HCT116 (cell line): ENCODE data around the gene UBE2E3. TPM values are rescaled to one million over a fixed set of nuclear protein-coding genes. Genes with fewer than 3 reads are reported as not detected.

Experiments used
- ATAC-seq: fragments of 200-7000 bp; cut with Tn5 transposase; 2 replicates; pipeline ENCODE4 v1.9.1; 2020; ENCODE audit warnings: mild to moderate bottlenecking, moderate library complexity
- BruUV-seq: library from RNA; stranded (reverse); fragments of 400-500 nt; replicated peaks from 2 replicates; lab custom pipeline; 2021; lab: Mats Ljungman, UMichigan
- CTCF ChIA-PET: fragments of 300-600 bp; sonication (Branson Sonifier 250); formaldehyde crosslinking; loops from one replicate; lab custom pipeline; 2021; ENCODE audit warnings: antibody characterized with exemption; lab: Charles Lee
- POLR2A ChIA-PET: fragments of 300-600, 350-600 bp; sonication (Branson Sonifier 250); formaldehyde crosslinking; loops from one replicate; lab custom pipeline; 2021; ENCODE audit warnings: antibody characterized with exemption; lab: Charles Lee
- RAD21 ChIA-PET, 2 experiments: fragments of 300-600 bp; sonication (Branson Sonifier 250); formaldehyde crosslinking; loops; one replicate each; lab custom pipeline; 2023; ENCODE audit warnings: low total read pairs in 2 of 2; ENCODE audit not compliant: uncharacterized antibody in 2 of 2, unreplicated experiment in 2 of 2, low non-redundant PET in 1 of 2; lab: Charles Lee
- DNase-seq: peaks from one replicate; pipeline ENCODE4 v3.0.0-alpha.2; 2010; ENCODE audit warnings: low read depth, low spot score
- H2AFZ ChIP-seq: fragments of 200-600 bp; shearing (Covaris generic), sonication (generic); 2 replicates; pipeline ENCODE4 v1.6.1; 2017; ENCODE audit warnings: low read depth, mixed run types, mixed read lengths, antibody characterized with exemption, low read length; ENCODE audit not compliant: poor library complexity, severe bottlenecking
- H3K27ac ChIP-seq: 2 replicates; pipeline ENCODE4 v1.5.1; 2012; ENCODE audit warnings: low read depth, low read length
- H3K27me3 ChIP-seq: fragments of 200-600 bp; sonication (generic); 2 replicates; pipeline ENCODE4 v1.6.1; 2016; ENCODE audit warnings: mixed run types, low read length, mixed read lengths; ENCODE audit not compliant: insufficient read depth
- H3K36me3 ChIP-seq, 2 experiments: fragments of 200-500 bp in 1 of 2; fragments of 200-600 bp in 1 of 2; sonication (Bioruptor generic) in 1 of 2; sonication (generic) in 1 of 2; 2 replicates each; pipeline versions ENCODE4 v1.5.1 to v1.6.1; 2014 to 2016; ENCODE audit warnings: low read length in 2 of 2, inconsistent platforms in 1 of 2, mixed read lengths in 1 of 2, mixed run types in 1 of 2; ENCODE audit not compliant: insufficient read depth in 2 of 2, control insufficient read depth in 1 of 2
- H3K4me1 ChIP-seq, 2 experiments: fragments of 200-600 bp in 1 of 2; sonication (generic) in 1 of 2; 2 replicates each; pipeline versions ENCODE4 v1.5.1 to v1.6.1; 2012 to 2017; ENCODE audit warnings: low read length in 2 of 2, inconsistent platforms in 1 of 2, mild to moderate bottlenecking in 1 of 2, mixed read lengths in 1 of 2, mixed run types in 1 of 2, moderate library complexity in 1 of 2; ENCODE audit not compliant: insufficient read depth in 2 of 2, control insufficient read depth in 1 of 2
- H3K4me2 ChIP-seq: fragments of 200-600 bp; sonication (generic); 2 replicates; pipeline ENCODE4 v1.6.1; 2017; ENCODE audit warnings: mixed run types, low read length, mixed read lengths
- H3K4me3 ChIP-seq, 2 experiments: fragments of 200-600 bp in 1 of 2; sonication (generic) in 1 of 2; replicated peaks in 1 of 2; 2 replicates each; pipeline ENCODE4 v1.5.1; 2011 to 2016; ENCODE audit warnings: low read length in 2 of 2, control low read depth in 1 of 2, low read depth in 1 of 2, mild to moderate bottlenecking in 1 of 2, mixed read lengths in 1 of 2, mixed run types in 1 of 2
- H3K79me2 ChIP-seq: fragments of 200-600 bp; sonication (generic); 2 replicates; pipeline ENCODE4 v1.6.1; 2017; ENCODE audit warnings: mild to moderate bottlenecking, mixed run types, low read length, moderate library complexity, mixed read lengths; ENCODE audit not compliant: insufficient read depth
- H3K9ac ChIP-seq: fragments of 200-600 bp; sonication (generic); 2 replicates; pipeline ENCODE4 v1.6.1; 2016; ENCODE audit warnings: low read length, mixed read lengths
- H3K9me2 ChIP-seq: fragments of 200-600 bp; sonication (generic), shearing (Covaris generic); 2 replicates; pipeline ENCODE4 v1.6.1; 2017; ENCODE audit warnings: mixed run types, mild to moderate bottlenecking, moderate library complexity; ENCODE audit not compliant: insufficient read depth
- H3K9me3 ChIP-seq, 2 experiments: fragments of 200-500 bp in 1 of 2; fragments of 200-600 bp in 1 of 2; sonication (Bioruptor generic) in 1 of 2; sonication (generic) in 1 of 2; 2 replicates each; pipeline ENCODE4 v1.6.1; 2014 to 2017; ENCODE audit warnings: low read length in 2 of 2, mixed read lengths in 2 of 2, inconsistent platforms in 1 of 2, low read depth in 1 of 2, mild to moderate bottlenecking in 1 of 2, mixed run types in 1 of 2, moderate library complexity in 1 of 2; ENCODE audit not compliant: control insufficient read depth in 1 of 2, insufficient read depth in 1 of 2
- H4K20me1 ChIP-seq: fragments of 200-600 bp; sonication (generic), shearing (Covaris generic); 2 replicates; pipeline ENCODE4 v1.6.1; 2017; ENCODE audit warnings: mixed run types, mild to moderate bottlenecking, moderate library complexity; ENCODE audit not compliant: insufficient read depth
- CBX3 ChIP-seq: IDR thresholded peaks from 2 replicates; pipeline ENCODE4 v1.6.1; 2012; ENCODE audit warnings: low read depth
- CEBPB ChIP-seq: IDR thresholded peaks from 2 replicates; pipeline ENCODE4 v1.6.1; 2012; ENCODE audit warnings: low read depth
- EGR1 ChIP-seq: IDR thresholded peaks from 2 replicates; pipeline ENCODE4 v1.6.1; 2012; ENCODE audit warnings: low read depth
- EZH2phosphoT487 ChIP-seq: fragments of 200-600 bp; IDR thresholded peaks from 2 replicates; pipeline ENCODE4 v1.6.1; 2018; ENCODE audit warnings: antibody characterized with exemption, borderline replicate concordance
- FOSL1 ChIP-seq: IDR thresholded peaks from 2 replicates; pipeline ENCODE4 v1.6.1; 2012; ENCODE audit warnings: low read depth
- JUND ChIP-seq: IDR thresholded peaks from 2 replicates; pipeline ENCODE4 v1.6.1; 2012
- POLR2A ChIP-seq: IDR thresholded peaks from 2 replicates; pipeline ENCODE4 v1.7.0; 2011; ENCODE audit warnings: borderline replicate concordance; ENCODE audit not compliant: insufficient read depth, insufficient read length; ENCODE audit errors: extremely low read depth
- POLR2AphosphoS5 ChIP-seq: IDR thresholded peaks from 2 replicates; pipeline ENCODE4 v1.6.1; 2011; ENCODE audit warnings: mild to moderate bottlenecking, low read depth, low read length, moderate library complexity
- RAD21 ChIP-seq: IDR thresholded peaks from 2 replicates; pipeline ENCODE4 v1.6.1; 2012; ENCODE audit warnings: low read depth, mild to moderate bottlenecking
- SIN3A ChIP-seq: IDR thresholded peaks from 2 replicates; pipeline ENCODE4 v1.6.1; 2012; ENCODE audit warnings: low read depth
- SRF ChIP-seq: IDR thresholded peaks from 2 replicates; pipeline ENCODE4 v1.6.1; 2012; ENCODE audit warnings: low read depth
- YY1 ChIP-seq: IDR thresholded peaks from 2 replicates; pipeline ENCODE4 v1.6.1; 2011; ENCODE audit warnings: low read length, low read depth, moderate library complexity, mild to moderate bottlenecking; ENCODE audit not compliant: insufficient replicate concordance; ENCODE audit errors: extremely low read depth
- ZFX ChIP-seq: fragments of 450-650 bp; IDR thresholded peaks from 2 replicates; pipeline ENCODE4 v1.6.1; 2017
- ZNF274 ChIP-seq: fragments of 200-500 bp; sonication (Bioruptor generic); IDR thresholded peaks from 2 replicates; pipeline ENCODE4 v1.6.1; 2014; ENCODE audit warnings: mild to moderate bottlenecking, low read depth, low read length, inconsistent platforms
- intact Hi-C: fragments of 100-400 bp; cut with micrococcal nuclease; formaldehyde crosslinking; loops from 2 replicates; pipeline ENCODE4 v1.10.0; 2022
- total RNA-seq: library from RNA; stranded (reverse); gene quantifications from one replicate; pipeline ENCODE4 v1.2.1, GENCODE V29; 2021; ENCODE audit not compliant: unreplicated experiment
- TF ChIP-seq, protein P1 (sequence below): IDR thresholded peaks from 2 replicates; pipeline ENCODE4 v1.6.1; 2012
- TF ChIP-seq, protein P2 (sequence below): IDR thresholded peaks from 2 replicates; pipeline ENCODE4 v1.6.1; 2012; ENCODE audit warnings: low read depth
- TF ChIP-seq, protein P3 (sequence below): IDR thresholded peaks from 2 replicates; pipeline ENCODE4 v1.6.1; 2012
- TF ChIP-seq, protein P4 (sequence below), 3 experiments: fragments of 200-600 bp in 1 of 3; sonication (generic) in 1 of 3; IDR thresholded peaks in 2 of 3; conservative IDR thresholded peaks in 1 of 3; 2 replicates each; pipeline ENCODE4 v1.5.1; 2012 to 2017; ENCODE audit warnings: low read depth in 2 of 3, low read length in 2 of 3, antibody characterized with exemption in 1 of 3, borderline replicate concordance in 1 of 3, control low read depth in 1 of 3, mild to moderate bottlenecking in 1 of 3, mixed read lengths in 1 of 3, mixed run types in 1 of 3, moderate library complexity in 1 of 3; ENCODE audit not compliant: insufficient read depth in 1 of 3
- TF ChIP-seq, protein P5 (sequence below): IDR thresholded peaks from 2 replicates; pipeline ENCODE4 v1.6.1; 2011; ENCODE audit warnings: mild to moderate bottlenecking, low read length, moderate library complexity; ENCODE audit not compliant: insufficient replicate concordance; ENCODE audit errors: extremely low read depth

The UBE2E3 gene
- total RNA-seq, 1 experiment from 2014 or later, result 64.2 TPM

DNA sequence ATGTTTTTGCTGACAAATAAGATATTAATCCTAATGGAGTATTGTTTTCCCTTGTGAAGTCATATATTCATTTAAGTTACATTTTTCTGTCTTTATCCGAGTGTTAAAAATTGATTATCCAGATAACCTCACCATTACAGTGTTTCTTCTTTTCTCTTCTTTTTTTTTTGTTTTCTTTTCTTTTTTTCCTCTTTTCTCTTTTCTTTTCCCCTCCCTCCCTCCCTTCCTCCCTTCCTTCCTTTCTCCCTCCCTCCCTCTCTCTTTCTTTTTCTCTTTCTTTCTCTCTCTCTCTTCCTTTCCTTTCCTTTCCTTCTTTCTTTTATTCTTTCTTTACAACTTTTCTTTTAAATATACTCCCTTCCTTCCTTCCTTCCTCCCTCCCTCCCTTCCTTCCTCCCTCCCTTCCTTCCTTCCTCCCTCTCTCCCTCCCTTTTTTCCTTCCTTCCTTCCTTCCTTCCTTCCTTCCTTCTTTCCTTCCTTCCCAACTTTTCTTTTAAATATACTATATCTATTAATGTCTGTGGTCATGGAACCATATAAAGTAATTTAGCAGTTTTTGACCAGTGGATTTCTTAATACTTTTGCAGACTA lies 40.9 kb downstream of the UBE2E3 start:
- ChIA-PET CTCF (no interaction called here), RAD21 (no interaction called here), POLR2A (no interaction called here)
- ATAC-seq (no peak), DNase-seq (no peak)
- H4K20me1 ChIP-seq, result peaks cover 6% of the 10 kb centered on the region; the same call in 1 of the 2 replicates
- H3K4me1 ChIP-seq, result no peaks in the 10 kb centered on the region
- no peaks in the 10 kb centered on the region for H3K9me2 ChIP-seq
- H3K4me3 ChIP-seq, result no peak overlapping the region
- no peaks in the 10 kb centered on the region for H3K9me3 ChIP-seq
- H3K36me3 ChIP-seq, result no peaks in the 10 kb centered on the region
- H3K9ac ChIP-seq, result no peak overlapping the region
- H3K27me3 ChIP-seq, result no peaks in the 10 kb centered on the region
- H3K27ac ChIP-seq, result no peak overlapping the region
- no peak overlapping the region for H2AFZ ChIP-seq
- H3K4me2 ChIP-seq, result no peak overlapping the region
- peaks cover 80% of the 10 kb centered on the region for H3K79me2 ChIP-seq
- TF ChIP-seq RAD21 (no peak), POLR2A (no peak), EZH2phosphoT487 (no peak), CBX3 (no peak), CEBPB (no peak), ZFX (no peak), ZNF274 (no peak), YY1 (no peak), EGR1 (no peak), JUND (no peak), SRF (no peak), FOSL1 (no peak), SIN3A (no peak), POLR2AphosphoS5 (no peak)
- TF ChIP-seq, protein P1, sequence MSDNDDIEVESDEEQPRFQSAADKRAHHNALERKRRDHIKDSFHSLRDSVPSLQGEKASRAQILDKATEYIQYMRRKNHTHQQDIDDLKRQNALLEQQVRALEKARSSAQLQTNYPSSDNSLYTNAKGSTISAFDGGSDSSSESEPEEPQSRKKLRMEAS, result no peak
- TF ChIP-seq, protein P2, sequence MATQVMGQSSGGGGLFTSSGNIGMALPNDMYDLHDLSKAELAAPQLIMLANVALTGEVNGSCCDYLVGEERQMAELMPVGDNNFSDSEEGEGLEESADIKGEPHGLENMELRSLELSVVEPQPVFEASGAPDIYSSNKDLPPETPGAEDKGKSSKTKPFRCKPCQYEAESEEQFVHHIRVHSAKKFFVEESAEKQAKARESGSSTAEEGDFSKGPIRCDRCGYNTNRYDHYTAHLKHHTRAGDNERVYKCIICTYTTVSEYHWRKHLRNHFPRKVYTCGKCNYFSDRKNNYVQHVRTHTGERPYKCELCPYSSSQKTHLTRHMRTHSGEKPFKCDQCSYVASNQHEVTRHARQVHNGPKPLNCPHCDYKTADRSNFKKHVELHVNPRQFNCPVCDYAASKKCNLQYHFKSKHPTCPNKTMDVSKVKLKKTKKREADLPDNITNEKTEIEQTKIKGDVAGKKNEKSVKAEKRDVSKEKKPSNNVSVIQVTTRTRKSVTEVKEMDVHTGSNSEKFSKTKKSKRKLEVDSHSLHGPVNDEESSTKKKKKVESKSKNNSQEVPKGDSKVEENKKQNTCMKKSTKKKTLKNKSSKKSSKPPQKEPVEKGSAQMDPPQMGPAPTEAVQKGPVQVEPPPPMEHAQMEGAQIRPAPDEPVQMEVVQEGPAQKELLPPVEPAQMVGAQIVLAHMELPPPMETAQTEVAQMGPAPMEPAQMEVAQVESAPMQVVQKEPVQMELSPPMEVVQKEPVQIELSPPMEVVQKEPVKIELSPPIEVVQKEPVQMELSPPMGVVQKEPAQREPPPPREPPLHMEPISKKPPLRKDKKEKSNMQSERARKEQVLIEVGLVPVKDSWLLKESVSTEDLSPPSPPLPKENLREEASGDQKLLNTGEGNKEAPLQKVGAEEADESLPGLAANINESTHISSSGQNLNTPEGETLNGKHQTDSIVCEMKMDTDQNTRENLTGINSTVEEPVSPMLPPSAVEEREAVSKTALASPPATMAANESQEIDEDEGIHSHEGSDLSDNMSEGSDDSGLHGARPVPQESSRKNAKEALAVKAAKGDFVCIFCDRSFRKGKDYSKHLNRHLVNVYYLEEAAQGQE, result no peak
- TF ChIP-seq, protein P3, sequence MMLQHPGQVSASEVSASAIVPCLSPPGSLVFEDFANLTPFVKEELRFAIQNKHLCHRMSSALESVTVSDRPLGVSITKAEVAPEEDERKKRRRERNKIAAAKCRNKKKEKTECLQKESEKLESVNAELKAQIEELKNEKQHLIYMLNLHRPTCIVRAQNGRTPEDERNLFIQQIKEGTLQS, result no peak
- TF ChIP-seq, protein P4, sequence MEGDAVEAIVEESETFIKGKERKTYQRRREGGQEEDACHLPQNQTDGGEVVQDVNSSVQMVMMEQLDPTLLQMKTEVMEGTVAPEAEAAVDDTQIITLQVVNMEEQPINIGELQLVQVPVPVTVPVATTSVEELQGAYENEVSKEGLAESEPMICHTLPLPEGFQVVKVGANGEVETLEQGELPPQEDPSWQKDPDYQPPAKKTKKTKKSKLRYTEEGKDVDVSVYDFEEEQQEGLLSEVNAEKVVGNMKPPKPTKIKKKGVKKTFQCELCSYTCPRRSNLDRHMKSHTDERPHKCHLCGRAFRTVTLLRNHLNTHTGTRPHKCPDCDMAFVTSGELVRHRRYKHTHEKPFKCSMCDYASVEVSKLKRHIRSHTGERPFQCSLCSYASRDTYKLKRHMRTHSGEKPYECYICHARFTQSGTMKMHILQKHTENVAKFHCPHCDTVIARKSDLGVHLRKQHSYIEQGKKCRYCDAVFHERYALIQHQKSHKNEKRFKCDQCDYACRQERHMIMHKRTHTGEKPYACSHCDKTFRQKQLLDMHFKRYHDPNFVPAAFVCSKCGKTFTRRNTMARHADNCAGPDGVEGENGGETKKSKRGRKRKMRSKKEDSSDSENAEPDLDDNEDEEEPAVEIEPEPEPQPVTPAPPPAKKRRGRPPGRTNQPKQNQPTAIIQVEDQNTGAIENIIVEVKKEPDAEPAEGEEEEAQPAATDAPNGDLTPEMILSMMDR (IDR thresholded peaks at IDR 0.05 in 2 of 3, conservative IDR thresholded peaks at IDR 0.05 in 1 of 3; ENCODE audit: borderline replicate concordance in 1 of 3, insufficient read depth in 1 of 3, low read depth in 2 of 3, low read length in 2 of 3), result no peak
- TF ChIP-seq, protein P5, sequence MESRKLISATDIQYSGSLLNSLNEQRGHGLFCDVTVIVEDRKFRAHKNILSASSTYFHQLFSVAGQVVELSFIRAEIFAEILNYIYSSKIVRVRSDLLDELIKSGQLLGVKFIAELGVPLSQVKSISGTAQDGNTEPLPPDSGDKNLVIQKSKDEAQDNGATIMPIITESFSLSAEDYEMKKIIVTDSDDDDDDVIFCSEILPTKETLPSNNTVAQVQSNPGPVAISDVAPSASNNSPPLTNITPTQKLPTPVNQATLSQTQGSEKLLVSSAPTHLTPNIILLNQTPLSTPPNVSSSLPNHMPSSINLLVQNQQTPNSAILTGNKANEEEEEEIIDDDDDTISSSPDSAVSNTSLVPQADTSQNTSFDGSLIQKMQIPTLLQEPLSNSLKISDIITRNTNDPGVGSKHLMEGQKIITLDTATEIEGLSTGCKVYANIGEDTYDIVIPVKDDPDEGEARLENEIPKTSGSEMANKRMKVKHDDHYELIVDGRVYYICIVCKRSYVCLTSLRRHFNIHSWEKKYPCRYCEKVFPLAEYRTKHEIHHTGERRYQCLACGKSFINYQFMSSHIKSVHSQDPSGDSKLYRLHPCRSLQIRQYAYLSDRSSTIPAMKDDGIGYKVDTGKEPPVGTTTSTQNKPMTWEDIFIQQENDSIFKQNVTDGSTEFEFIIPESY, result no peak
- intact Hi-C loops, result no loop called here
- no TSS peak for BruUV-seq
